HT-29 (cell line): ENCODE results near the gene CARM1. TPM values are rescaled to one million over a fixed set of nuclear protein-coding genes. Genes with fewer than 3 reads are reported as not detected.

Experiments used
- small RNA-seq: library from RNA; depleted of rRNA; stranded (forward); fragments of <200 nt; gene quantifications from one replicate; pipeline ENCODE3, GENCODE V24; 2014
- total RNA-seq: library from RNA; depleted of rRNA; stranded (reverse); fragments of >200 nt; shearing (Covaris generic); gene quantifications from 2 replicates; pipeline ENCODE4 v1.2.3, GENCODE V29; 2014; rRNA removed

Gene CARM1
- total RNA-seq, 1 experiment from 2014 or later = 40.7 TPM

Small RNA genes within 50 kb of the gene (small RNA-seq; reads per million reads assigned to genes)
- not detected for gene MIR6793

Other genes starting within 250 kb of the CARM1 start
- 48.5 and 80.6 TPM in 2 replicates for gene SLC44A2, start 246.0 kb upstream of the CARM1 start, total RNA-seq
- gene ILF3, start 217.2 kb upstream of the CARM1 start, total RNA-seq = 170 and 198 TPM in 2 replicates
- gene QTRT1, start 170.1 kb upstream of the CARM1 start, total RNA-seq = 32.7 and 36.0 TPM in 2 replicates
- 180 and 196 TPM in 2 replicates for gene DNM2, start 153.5 kb upstream of the CARM1 start, total RNA-seq
- gene TMED1, start 35.3 kb upstream of the CARM1 start, total RNA-seq = 30.7 and 34.0 TPM in 2 replicates
- 0.13 TPM in 1 of 2 replicates, not detected in the other for gene C19orf38, start 23.1 kb upstream of the CARM1 start, total RNA-seq
- 94.6 and 106 TPM in 2 replicates for gene YIPF2, start 57.1 kb downstream of the CARM1 start, total RNA-seq
- 34.1 and 37.6 TPM in 2 replicates for gene TIMM29, start 57.3 kb downstream of the CARM1 start, total RNA-seq
- 108 and 154 TPM in 2 replicates for gene SMARCA4, start 89.5 kb downstream of the CARM1 start, total RNA-seq
- 202 and 218 TPM in 2 replicates for gene LDLR, start 217.9 kb downstream of the CARM1 start, total RNA-seq